ENCODE results near the gene CPLANE1.
"Not testable (repeated sequence)": the region's sequence is repeated elsewhere in the genome, so short reads cannot be mapped to it uniquely, and the experiment has no call there.

Gene CPLANE1

DNA sequence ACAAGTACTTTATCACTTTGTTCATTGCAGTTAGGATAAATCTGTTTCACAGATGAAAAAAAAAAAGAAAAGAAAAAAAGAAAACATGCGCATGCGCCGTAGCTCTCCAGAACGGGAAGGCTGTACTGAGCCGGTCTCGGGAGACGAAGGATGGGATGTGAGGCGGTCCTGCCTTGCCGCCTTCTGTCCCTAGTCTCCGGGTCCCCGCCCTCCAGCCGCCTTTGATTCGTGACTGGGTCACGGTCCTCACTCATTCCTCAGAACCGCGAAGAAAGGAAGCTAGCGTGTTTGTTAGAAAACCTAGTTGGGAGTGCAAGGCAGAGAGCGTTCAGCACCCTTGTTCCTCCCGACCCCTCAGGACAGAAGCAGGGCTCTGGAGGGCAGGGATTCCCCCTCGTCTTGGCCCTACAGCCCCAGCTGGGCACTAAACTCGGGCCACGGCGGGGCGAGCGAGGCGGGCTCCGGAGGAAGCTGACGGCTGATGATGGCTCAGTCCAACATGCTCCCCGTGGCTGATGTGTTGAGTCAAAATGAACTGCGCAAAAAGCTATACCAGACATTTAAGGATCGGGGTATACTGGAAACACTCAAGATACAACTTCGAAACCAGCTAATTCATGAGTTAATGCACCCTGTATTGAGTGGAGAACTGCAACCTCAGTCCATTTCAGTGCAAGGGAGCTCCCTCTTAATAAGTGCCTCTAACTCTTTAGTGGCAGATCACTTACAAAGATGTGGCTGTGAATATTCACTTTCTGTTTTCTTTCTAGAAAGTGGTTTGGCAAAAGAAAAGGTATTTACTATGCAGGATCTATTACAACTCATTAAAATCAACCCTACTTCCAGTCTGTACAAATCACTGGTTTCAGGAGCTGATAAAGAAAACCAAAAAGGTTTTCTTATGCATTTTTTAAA is 40.0 kb downstream of the CPLANE1 start:
- no peak for DNase-seq (ENCODE audit: low read depth in 2 of 2)

GRCh38 chr5:37207802-37208201 is 41.4 kb downstream of the CPLANE1 start:
- no peak for DNase-seq (ENCODE audit: low read depth in 2 of 2)

GRCh38 chr5:37206736-37207135 is 42.4 kb downstream of the CPLANE1 start:
- DNase-seq (ENCODE audit: low read depth in 2 of 2): no peak

GRCh38 chr5:37198842-37199241 is 50.3 kb downstream of the CPLANE1 start:
- no peak for DNase-seq (ENCODE audit: low read depth in 2 of 2)

DNA sequence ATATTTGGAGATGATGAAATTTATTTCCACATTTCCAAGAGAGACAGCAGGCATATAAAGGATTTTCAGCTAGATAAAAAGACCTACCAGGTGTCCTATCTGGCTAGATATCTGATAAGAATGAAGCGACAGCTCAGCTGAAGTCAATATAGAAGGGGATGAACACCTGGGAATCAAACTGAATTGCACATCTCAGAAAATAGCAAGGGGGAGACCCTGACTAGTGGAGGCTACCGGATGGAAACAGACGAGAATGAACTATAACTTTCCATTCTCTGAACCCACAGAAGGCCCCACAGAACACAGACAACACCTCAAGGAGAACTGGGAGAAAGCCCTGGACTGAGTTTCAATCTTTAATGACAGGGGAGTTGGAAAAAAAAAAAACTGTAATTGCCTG is 51.1 kb downstream of the CPLANE1 start:
- no peak for DNase-seq (ENCODE audit: low read depth in 2 of 2)

GRCh38 chr5:37197340-37198050 is 51.7 kb downstream of the CPLANE1 start:
- DNase-seq (ENCODE audit: low read depth in 2 of 2): no peak

DNA sequence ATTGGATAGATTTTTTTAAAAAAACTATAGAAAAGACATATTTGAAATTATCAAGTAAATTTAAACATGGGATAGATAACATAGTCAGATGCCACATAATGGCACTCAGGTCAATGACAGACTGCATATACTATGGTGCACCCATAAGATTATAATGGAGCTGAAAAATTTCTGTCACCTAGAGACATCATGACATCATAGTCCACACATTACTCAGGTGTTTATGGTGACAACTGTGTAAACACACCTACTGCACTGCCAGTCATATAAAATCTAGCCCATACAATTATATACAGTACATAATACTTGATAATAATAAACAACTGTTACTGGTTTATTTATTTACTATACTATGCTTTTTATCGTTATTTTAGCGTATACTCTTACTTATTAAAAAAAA is 58.6 kb downstream of the CPLANE1 start:
- DNase-seq (ENCODE audit: low read depth in 2 of 2): no peak

DNA sequence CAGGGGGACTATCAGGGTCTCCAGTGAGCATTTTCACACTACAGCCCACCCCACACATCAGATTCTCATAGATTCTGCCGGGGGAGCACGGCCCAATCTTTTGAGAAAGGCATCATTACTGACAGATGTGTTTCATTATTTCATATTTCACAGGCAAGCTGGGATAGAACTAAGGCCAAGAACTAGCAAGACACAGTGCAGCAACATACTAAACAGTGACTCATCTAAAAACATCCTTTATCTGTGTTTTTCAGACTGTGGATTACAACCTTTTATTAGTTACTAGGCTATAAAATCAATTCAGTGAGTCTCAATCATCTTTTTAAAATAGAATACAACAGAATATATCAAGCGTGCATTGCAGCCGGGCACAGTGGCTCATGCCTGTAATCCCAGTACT is 59.8 kb downstream of the CPLANE1 start:
- DNase-seq (ENCODE audit: low read depth in 2 of 2): no peak

DNA sequence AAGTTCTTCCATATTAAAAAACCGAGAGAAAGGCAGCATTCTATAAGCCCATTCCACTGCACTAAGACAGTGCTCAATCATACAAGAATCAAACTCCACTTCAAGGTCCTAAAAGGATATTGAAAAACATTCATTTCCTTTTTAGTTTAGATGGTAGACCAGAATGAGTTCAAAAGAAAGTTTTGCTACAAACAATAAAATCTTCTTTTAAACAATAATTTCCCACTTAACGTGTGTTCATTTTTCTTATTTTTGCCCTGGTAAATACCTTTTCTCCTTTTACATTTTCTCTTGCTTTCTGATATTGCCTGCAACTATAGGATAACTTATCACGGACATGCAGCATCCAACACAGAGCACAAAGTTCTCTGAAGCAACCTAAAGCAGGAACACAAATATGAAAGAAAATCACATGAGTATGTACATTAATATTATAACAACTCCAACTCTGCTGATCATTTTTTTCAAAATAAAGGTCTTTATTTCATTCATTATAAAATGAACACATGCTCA is 61.7 kb downstream of the CPLANE1 start:
- DNase-seq (ENCODE audit: low read depth in 2 of 2): no peak

DNA sequence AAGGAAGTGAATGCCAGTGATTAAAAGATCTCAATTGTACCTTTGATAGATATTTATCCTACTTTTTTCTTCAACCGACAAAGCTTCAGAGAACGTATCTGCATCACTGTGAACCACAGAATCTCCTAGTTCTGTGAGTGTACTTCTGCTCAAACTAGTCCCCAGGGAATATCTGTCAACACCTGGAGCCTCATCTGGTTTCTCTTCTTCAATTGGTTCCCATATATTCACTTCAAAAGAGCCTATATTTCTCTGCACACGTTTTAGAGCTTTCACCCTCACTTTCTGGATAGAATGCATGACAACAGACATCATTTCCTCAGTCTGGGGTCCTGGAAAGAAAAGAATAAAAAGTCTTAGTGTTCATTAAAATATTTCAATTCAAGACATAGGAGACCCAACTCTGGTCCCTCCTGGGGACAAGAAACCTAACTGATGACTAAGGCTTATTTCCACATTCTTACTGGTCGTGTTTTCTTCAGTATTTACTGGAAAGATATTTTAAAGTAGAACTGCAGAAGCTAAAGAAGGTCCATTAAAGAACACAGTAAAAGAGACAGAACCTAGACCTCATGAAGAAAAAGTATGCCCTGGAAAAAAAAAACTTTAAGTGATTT is 64.3 kb downstream of the CPLANE1 start:
- no peak for DNase-seq (ENCODE audit: low read depth in 2 of 2)

DNA sequence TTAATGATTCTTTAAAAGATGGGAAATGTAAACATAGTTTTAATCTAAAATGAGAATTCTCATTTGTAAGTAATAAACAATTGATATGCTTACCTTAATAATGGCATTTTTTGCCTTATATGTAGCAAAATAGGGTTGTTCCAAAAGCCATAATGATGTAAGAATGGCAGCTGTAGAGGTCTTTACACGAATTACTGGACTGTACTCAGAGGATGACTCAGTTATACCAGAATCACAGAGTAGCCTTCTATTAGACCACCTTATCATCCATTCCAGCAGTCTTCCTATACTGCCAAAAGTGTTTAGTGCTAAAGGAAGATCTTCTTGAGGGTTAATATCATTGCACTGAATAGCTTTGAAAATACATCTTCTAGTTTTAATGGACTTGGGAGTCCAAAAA is 66.5 kb downstream of the CPLANE1 start:
- no peak for DNase-seq (ENCODE audit: low read depth in 2 of 2)

GRCh38 chr5:37174928-37175327 is 74.2 kb downstream of the CPLANE1 start:
- DNase-seq (ENCODE audit: low read depth in 2 of 2): no peak

GRCh38 chr5:37172957-37173356 is 76.2 kb downstream of the CPLANE1 start:
- no peak for DNase-seq (ENCODE audit: low read depth in 2 of 2)

GRCh38 chr5:37170856-37171255 is 78.3 kb downstream of the CPLANE1 start:
- no peak for DNase-seq (ENCODE audit: low read depth in 2 of 2)

GRCh38 chr5:37166197-37166596 is 83.0 kb downstream of the CPLANE1 start:
- DNase-seq (ENCODE audit: low read depth in 2 of 2): no peak

DNA sequence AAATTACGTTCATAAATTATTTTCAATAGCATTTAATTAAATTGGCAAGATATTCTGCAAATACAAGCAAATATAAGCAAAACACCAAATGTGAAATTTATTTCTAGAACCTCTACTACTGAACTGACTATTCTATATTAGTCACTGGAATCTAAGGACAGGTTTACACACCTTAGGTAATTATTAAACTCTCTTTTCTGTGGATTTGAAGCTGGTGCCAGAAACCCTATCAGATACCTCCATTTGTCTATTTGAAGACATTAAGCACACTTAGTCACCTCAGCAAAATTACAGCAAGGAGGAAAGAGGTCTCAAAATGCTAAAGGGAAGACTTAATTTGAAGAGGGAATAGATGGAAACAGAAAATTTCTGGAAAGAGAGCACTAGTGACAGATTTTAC is 83.4 kb downstream of the CPLANE1 start:
- no peak for DNase-seq (ENCODE audit: low read depth in 2 of 2)

DNA sequence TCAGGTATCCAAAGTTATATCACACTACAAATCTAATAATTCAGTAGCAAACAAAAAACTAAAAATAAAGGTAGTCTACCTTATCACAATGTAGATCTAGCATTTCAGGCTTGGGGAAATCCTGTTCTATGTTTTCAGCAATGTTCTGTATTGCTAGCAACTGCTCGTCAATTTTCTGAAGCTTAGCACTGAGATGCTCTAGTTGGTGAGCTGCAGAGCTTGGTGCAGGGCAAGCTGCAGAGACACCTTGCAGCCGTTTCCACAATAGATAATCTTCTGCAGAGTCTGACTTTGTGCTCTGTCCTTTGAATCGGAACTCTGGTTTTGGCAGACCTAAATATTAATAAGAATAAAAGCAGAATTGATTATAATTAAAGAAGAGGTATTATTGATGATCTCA is 95.5 kb downstream of the CPLANE1 start:
- DNase-seq (ENCODE audit: low read depth in 2 of 2): no peak

DNA sequence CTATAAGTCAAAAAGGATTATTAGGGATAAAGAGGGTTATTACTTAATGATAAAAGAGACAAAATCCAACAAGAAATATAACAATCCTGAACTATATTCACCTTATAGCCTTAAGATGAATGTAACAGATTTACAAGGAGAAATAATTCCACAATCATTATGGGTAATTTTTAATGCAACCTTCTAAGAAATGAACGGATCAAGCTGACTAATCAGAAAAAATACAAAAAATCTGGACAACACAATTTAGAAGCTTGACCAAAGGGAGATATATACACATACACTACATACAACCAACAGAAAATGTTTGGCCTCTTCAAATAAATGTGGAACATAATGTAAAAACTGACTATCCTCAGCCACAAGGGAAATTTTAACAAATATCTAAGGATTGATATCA is 102.3 kb downstream of the CPLANE1 start:
- no peak for DNase-seq (ENCODE audit: low read depth in 2 of 2)

DNA sequence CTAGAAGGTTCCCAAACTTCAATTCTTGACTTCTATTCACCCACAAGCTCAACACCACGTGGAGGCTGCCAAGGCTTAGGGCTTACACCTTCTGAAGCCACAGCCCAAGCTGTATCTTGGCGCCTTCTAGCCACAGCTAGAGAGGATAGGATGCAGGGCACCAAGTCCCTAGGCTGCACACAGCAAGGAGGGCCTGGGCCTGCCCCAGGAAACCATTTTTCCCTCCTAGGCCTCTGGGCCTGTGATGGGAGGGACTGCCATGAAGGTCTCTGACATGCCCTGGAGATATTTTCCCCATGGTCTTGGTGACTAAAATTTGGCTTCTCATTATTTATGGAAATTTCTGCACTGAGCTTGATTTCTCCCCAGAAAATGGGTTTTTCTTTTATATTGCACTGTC is 112.5 kb downstream of the CPLANE1 start:
- no peak for DNase-seq (ENCODE audit: low read depth in 2 of 2)

GRCh38 chr5:37135312-37135711 is 113.9 kb downstream of the CPLANE1 start:
- DNase-seq (ENCODE audit: low read depth in 2 of 2): not testable (repeated sequence)

DNA sequence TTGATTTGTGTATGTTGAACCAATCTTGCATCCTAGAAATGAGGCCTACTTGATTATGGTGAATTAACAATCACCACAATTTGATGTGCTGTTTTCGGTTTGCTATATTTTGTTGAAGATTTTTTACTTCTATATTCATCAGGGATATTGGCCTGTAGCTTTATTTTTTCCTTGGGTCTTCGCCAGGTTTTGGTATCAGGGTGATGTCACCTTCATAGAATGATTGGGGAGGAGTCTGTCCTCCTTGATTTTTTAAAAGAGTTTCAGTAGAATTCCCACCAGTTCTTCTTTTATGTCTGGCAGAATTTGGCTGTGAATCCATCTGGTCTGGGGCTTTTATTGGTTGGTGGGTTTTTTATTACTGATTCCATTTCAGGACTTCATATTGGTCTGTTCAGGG is 115.2 kb downstream of the CPLANE1 start:
- peak; percentile 14 to 18 for DNase-seq (ENCODE audit: low read depth in 2 of 2)

- no peak for DNase-seq (ENCODE audit: low read depth in 2 of 2)
Observed at GRCh38 chr5:37132646-37133045, 116.5 kb downstream of the CPLANE1 start.

All from fibroblast of skin of left quadriceps (primary cell).